ENCODE data around the gene TMEM131L. TPM values are rescaled to one million over a fixed set of nuclear protein-coding genes. Genes with fewer than 3 reads are reported as not detected.
A peak's percentile ranks its signal among the peaks of the same experiment; 100 is the strongest.

Gene TMEM131L
- total RNA-seq, 1 donor from 2014 or later, result 18.6 TPM

DNA sequence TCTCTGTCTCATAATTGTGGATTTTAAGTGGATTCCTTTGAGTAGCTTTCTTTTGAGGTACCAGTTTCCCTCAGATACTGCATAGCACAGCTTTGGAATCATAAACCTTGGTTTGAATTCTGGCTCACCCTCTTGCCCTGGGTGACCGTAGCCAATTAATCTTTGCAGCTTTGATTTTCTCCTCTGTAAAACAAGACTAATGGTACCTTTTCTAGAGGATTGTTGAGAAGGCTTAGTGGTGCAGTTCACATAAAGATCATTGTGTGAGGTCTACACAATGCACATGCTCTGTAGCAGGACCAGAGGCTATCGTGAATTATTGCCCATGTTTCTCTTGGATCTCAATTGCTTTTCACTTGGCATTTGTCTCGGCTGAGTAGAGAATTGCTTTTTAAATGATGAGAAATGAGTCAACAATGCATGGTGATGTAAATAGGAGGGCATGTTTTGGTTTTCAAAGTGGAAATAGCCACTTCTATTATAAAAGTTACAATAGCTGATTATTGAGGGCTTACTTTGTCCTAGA lies 47.9 kb downstream of the TMEM131L start:
- no peak for TF ChIP-seq EZH2 (IDR thresholded peaks at IDR 0.05; ENCODE audit: insufficient read depth, low read length)
- TF ChIP-seq, protein P1, sequence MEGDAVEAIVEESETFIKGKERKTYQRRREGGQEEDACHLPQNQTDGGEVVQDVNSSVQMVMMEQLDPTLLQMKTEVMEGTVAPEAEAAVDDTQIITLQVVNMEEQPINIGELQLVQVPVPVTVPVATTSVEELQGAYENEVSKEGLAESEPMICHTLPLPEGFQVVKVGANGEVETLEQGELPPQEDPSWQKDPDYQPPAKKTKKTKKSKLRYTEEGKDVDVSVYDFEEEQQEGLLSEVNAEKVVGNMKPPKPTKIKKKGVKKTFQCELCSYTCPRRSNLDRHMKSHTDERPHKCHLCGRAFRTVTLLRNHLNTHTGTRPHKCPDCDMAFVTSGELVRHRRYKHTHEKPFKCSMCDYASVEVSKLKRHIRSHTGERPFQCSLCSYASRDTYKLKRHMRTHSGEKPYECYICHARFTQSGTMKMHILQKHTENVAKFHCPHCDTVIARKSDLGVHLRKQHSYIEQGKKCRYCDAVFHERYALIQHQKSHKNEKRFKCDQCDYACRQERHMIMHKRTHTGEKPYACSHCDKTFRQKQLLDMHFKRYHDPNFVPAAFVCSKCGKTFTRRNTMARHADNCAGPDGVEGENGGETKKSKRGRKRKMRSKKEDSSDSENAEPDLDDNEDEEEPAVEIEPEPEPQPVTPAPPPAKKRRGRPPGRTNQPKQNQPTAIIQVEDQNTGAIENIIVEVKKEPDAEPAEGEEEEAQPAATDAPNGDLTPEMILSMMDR (IDR thresholded peaks at IDR 0.05; ENCODE audit: insufficient read depth, low read depth, low read length), result no peak
- H3K79me2 ChIP-seq (ENCODE audit: insufficient read depth, low read length), result peaks cover 3% of the 10 kb centered on the region
- no peaks in the 10 kb centered on the region for H3K9me3 ChIP-seq (ENCODE audit: insufficient read depth, low read depth, low read length)
- H3K27me3 ChIP-seq (ENCODE audit: insufficient read depth, low read length), result no peaks in the 10 kb centered on the region
- peak overlapping the region; percentile 86 for H3K27ac ChIP-seq (ENCODE audit: low read depth, low read length)
- peak overlapping the region; percentile 12 for H3K4me3 ChIP-seq (ENCODE audit: insufficient read depth, low read depth, low read length)
- H3K4me1 Mint-ChIP-seq (ENCODE audit: low read depth, unreplicated experiment), result peaks cover 27% of the 10 kb centered on the region
- H3K36me3 Mint-ChIP-seq (ENCODE audit: low read depth, unreplicated experiment), result peaks cover 9% of the 10 kb centered on the region
- no peaks in the 10 kb centered on the region for H3K9me3 Mint-ChIP-seq (ENCODE audit: unreplicated experiment)
- H2AFZ ChIP-seq (ENCODE audit: low read depth, low read length), result no peak overlapping the region
- peak; percentile 96 for DNase-seq (ENCODE audit: low read depth)
- no peaks in the 10 kb centered on the region for H4K20me1 ChIP-seq (ENCODE audit: insufficient read depth, low read length)
- H3K9ac ChIP-seq (ENCODE audit: low read length), result peak overlapping the region; percentile 59
- H3K36me3 ChIP-seq (ENCODE audit: insufficient read depth, low read length), result no peaks in the 10 kb centered on the region
- H3K4me1 ChIP-seq (ENCODE audit: insufficient read depth, low read length), result peaks cover 27% of the 10 kb centered on the region
- peak overlapping the region; percentile 67 for H3K27ac Mint-ChIP-seq (ENCODE audit: unreplicated experiment)
- H3K4me2 ChIP-seq (ENCODE audit: low read length), result peak overlapping the region; percentile 75
- H3K4me3 Mint-ChIP-seq (ENCODE audit: unreplicated experiment), result no peak overlapping the region
- peak; percentile 76 for FAIRE-seq
- H3K27me3 Mint-ChIP-seq (ENCODE audit: low read depth, unreplicated experiment), result no peaks in the 10 kb centered on the region

DNA sequence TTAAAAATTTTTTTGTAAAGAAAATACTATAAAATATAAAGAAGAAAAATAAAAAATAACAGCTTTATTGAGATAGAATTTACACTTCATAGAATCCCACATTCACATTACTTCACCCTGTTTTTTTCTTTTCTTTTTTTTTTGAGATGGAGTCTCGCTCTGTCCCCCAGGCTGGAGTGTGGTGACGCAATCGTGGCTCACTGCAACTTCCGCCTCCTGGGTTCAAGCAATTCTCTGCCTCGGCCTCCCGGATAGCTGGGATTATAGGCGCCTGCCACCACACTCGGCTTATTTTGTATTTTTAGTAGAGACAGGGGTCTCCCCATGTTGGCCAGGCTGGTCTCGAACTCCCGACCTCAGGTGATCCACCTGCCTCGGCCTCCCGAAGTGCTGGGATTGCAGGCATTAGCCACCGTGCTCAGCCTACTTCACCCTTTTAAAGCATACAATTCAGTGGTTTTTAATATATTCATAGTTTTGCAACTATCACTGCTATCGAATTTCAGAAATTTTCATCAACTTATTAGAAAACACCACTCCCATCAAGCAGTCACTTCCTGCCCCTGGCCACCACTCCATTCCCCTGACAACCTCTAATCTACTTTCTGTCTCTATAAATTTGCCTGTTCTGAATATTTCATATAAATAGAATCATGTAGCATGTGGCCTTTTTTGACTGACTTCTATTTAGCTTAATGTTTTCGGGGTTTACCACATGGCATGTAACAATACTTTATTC lies 48.7 kb downstream of the TMEM131L start:
- no peak overlapping the region for H3K4me3 Mint-ChIP-seq (ENCODE audit: unreplicated experiment)
- TF ChIP-seq, protein P1 (IDR thresholded peaks at IDR 0.05; ENCODE audit: insufficient read depth, low read depth, low read length), result no peak
- no peak for TF ChIP-seq EZH2 (IDR thresholded peaks at IDR 0.05; ENCODE audit: insufficient read depth, low read length)
- H3K9me3 Mint-ChIP-seq (ENCODE audit: unreplicated experiment), result no peaks in the 10 kb centered on the region
- H3K79me2 ChIP-seq (ENCODE audit: insufficient read depth, low read length), result peaks cover 3% of the 10 kb centered on the region
- H3K4me1 Mint-ChIP-seq (ENCODE audit: low read depth, unreplicated experiment), result peaks cover 31% of the 10 kb centered on the region
- H3K4me2 ChIP-seq (ENCODE audit: low read length), result peak overlapping the region; percentile 75
- no peaks in the 10 kb centered on the region for H3K36me3 ChIP-seq (ENCODE audit: insufficient read depth, low read length)
- no peaks in the 10 kb centered on the region for H3K27me3 ChIP-seq (ENCODE audit: insufficient read depth, low read length)
- no peaks in the 10 kb centered on the region for H4K20me1 ChIP-seq (ENCODE audit: insufficient read depth, low read length)
- H3K27ac ChIP-seq (ENCODE audit: low read depth, low read length), result peak overlapping the region; percentile 86
- peaks cover 8% of the 10 kb centered on the region for H3K36me3 Mint-ChIP-seq (ENCODE audit: low read depth, unreplicated experiment)
- FAIRE-seq (no peak), DNase-seq (ENCODE audit: low read depth) (no peak)
- peaks cover 27% of the 10 kb centered on the region for H3K4me1 ChIP-seq (ENCODE audit: insufficient read depth, low read length)
- H3K27ac Mint-ChIP-seq (ENCODE audit: unreplicated experiment), result peak overlapping the region; percentile 10
- H3K27me3 Mint-ChIP-seq (ENCODE audit: low read depth, unreplicated experiment), result no peaks in the 10 kb centered on the region
- no peak overlapping the region for H2AFZ ChIP-seq (ENCODE audit: low read depth, low read length)
- peak overlapping the region; percentile 59 for H3K9ac ChIP-seq (ENCODE audit: low read length)
- no peak overlapping the region for H3K4me3 ChIP-seq (ENCODE audit: insufficient read depth, low read depth, low read length)
- H3K9me3 ChIP-seq (ENCODE audit: insufficient read depth, low read depth, low read length), result no peaks in the 10 kb centered on the region

DNA sequence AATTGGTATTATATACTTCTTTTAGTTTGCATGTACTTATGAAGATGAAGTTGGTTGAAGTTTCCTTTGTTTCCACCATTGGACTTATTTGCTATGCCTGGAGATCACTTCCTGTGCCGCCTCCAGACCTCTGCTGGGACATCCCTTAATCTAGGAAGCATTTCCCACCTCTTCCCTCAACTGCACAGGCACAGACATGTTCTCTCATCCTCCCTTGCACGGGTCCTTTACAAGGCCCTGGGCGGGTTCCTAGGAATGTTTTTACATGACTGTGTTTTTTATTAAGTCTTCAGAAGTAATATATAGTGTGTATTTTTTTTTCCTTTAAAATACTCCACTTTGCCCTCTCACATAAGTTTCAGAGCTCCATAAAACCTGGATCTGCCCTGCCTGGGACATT lies 51.0 kb downstream of the TMEM131L start:
- no peak overlapping the region for H3K4me2 ChIP-seq (ENCODE audit: low read length)
- no peaks in the 10 kb centered on the region for H3K79me2 ChIP-seq (ENCODE audit: insufficient read depth, low read length)
- H3K27ac ChIP-seq (ENCODE audit: low read depth, low read length), result no peak overlapping the region
- no peak for FAIRE-seq
- no peak overlapping the region for H2AFZ ChIP-seq (ENCODE audit: low read depth, low read length)
- H3K27me3 ChIP-seq (ENCODE audit: insufficient read depth, low read length), result no peaks in the 10 kb centered on the region
- peaks cover 34% of the 10 kb centered on the region for H3K4me1 Mint-ChIP-seq (ENCODE audit: low read depth, unreplicated experiment)
- H3K36me3 ChIP-seq (ENCODE audit: insufficient read depth, low read length), result no peaks in the 10 kb centered on the region
- H3K9me3 Mint-ChIP-seq (ENCODE audit: unreplicated experiment), result no peaks in the 10 kb centered on the region
- H3K4me1 ChIP-seq (ENCODE audit: insufficient read depth, low read length), result peaks cover 26% of the 10 kb centered on the region
- no peaks in the 10 kb centered on the region for H4K20me1 ChIP-seq (ENCODE audit: insufficient read depth, low read length)
- peaks cover 3% of the 10 kb centered on the region for H3K36me3 Mint-ChIP-seq (ENCODE audit: low read depth, unreplicated experiment)
- no peak overlapping the region for H3K4me3 Mint-ChIP-seq (ENCODE audit: unreplicated experiment)
- TF ChIP-seq EZH2 (IDR thresholded peaks at IDR 0.05; ENCODE audit: insufficient read depth, low read length), result no peak
- TF ChIP-seq, protein P1 (IDR thresholded peaks at IDR 0.05; ENCODE audit: insufficient read depth, low read depth, low read length), result no peak
- no peak overlapping the region for H3K9ac ChIP-seq (ENCODE audit: low read length)
- H3K27ac Mint-ChIP-seq (ENCODE audit: unreplicated experiment), result no peak overlapping the region
- H3K9me3 ChIP-seq (ENCODE audit: insufficient read depth, low read depth, low read length), result no peaks in the 10 kb centered on the region
- no peak overlapping the region for H3K4me3 ChIP-seq (ENCODE audit: insufficient read depth, low read depth, low read length)
- H3K27me3 Mint-ChIP-seq (ENCODE audit: low read depth, unreplicated experiment), result no peaks in the 10 kb centered on the region
- DNase-seq (ENCODE audit: low read depth), result no peak

Measured in astrocyte (in vitro differentiated cells and primary cell).